Measurements from ENCODE around the gene TIAM2. TPM values are rescaled to one million over a fixed set of nuclear protein-coding genes. Genes with fewer than 3 reads are reported as not detected.

The TIAM2 gene
- total and polyA plus RNA-seq, 8 donors, result 1.1 to 44.2 (median 5.5) TPM

- intact Hi-C loops (cut with DNase I; ENCODE audit: low total_unique reads), result no loop called here
- H3K27me3 ChIP-seq, result no peaks in the 10 kb centered on the region
- H3K27ac ChIP-seq, result no peak overlapping the region
Measured at GRCh38 chr6:155041741-155042279, 46.7 kb downstream of the TIAM2 start.

GRCh38 chr6:155042983-155043382, 47.9 kb downstream of the TIAM2 start:
- DNase-seq, result no peak
- H3K36me3 ChIP-seq, result no peaks in the 10 kb centered on the region
- intact Hi-C loops (cut with DNase I; ENCODE audit: low total_unique reads), result no loop called here
- no peak overlapping the region for H3K4me3 ChIP-seq
- peaks cover 0 to 15% (median 6%) of the 10 kb centered on the region in 4 donors for H3K4me1 ChIP-seq
- TF ChIP-seq POLR2A (IDR thresholded peaks at IDR 0.05) (no peak), POLR2AphosphoS5 (IDR thresholded peaks at IDR 0.05) (no peak), EP300 (IDR thresholded peaks at IDR 0.05) (no peak), CTCF (IDR thresholded peaks at IDR 0.05) (no peak)
- WGBS, 5 donors, result 50 to 77% (median 64%) methylated on average over 2 of the region's 2 CpGs
- no peaks in the 10 kb centered on the region for H3K9me3 ChIP-seq
- no peak overlapping the region for H3K27ac ChIP-seq
- H3K27me3 ChIP-seq, result no peaks in the 10 kb centered on the region

More at GRCh38 chr6:155041741-155042279, 46.7 kb downstream of the TIAM2 start:
- Histone ChIP-seq H3K36me3 (no peaks in the 10 kb centered on the region), H3K4me1 (peaks cover 0 to 15% (median 6%) of the 10 kb centered on the region in 4 donors), H3K9me3 (no peaks in the 10 kb centered on the region), H3K4me3 (no peak overlapping the region)
- 40 to 61% (median 57%) methylated on average over 8 to 12 of the region's 12 CpGs for WGBS, 5 donors
- peak in 1 of 2 donors; percentile 72 for DNase-seq
- no peak for TF ChIP-seq POLR2A (IDR thresholded peaks at IDR 0.05)
- TF ChIP-seq CTCF (IDR thresholded peaks at IDR 0.05), result no peak
- no peak for TF ChIP-seq EP300 (IDR thresholded peaks at IDR 0.05)
- no peak for TF ChIP-seq POLR2AphosphoS5 (IDR thresholded peaks at IDR 0.05)

GRCh38 chr6:155045561-155046404, 50.7 kb downstream of the TIAM2 start:
- no peak for TF ChIP-seq POLR2A (IDR thresholded peaks at IDR 0.05)
- no peak for TF ChIP-seq POLR2AphosphoS5 (IDR thresholded peaks at IDR 0.05)
- no peak for TF ChIP-seq EP300 (IDR thresholded peaks at IDR 0.05)
- no peak for TF ChIP-seq CTCF (IDR thresholded peaks at IDR 0.05)
- no peak for DNase-seq
- H3K27ac ChIP-seq, result no peak overlapping the region
- intact Hi-C loops (cut with DNase I; ENCODE audit: low total_unique reads), result no loop called here
- no peak overlapping the region for H3K4me3 ChIP-seq
- H3K36me3 ChIP-seq, result no peaks in the 10 kb centered on the region
- H3K4me1 ChIP-seq, result peaks cover 0 to 15% (median 6%) of the 10 kb centered on the region in 4 donors
- no peaks in the 10 kb centered on the region for H3K27me3 ChIP-seq
- H3K9me3 ChIP-seq, result no peaks in the 10 kb centered on the region
- WGBS, 5 donors, result 85 to 94% (median 90%) methylated on average over 9 of the region's 9 CpGs

GRCh38 chr6:155047523-155047922, 52.4 kb downstream of the TIAM2 start:
- intact Hi-C loops (cut with DNase I; ENCODE audit: low total_unique reads), result no loop called here
- 71 to 87% (median 77%) methylated on average over 6 to 7 of the region's 7 CpGs for WGBS, 5 donors
- H3K36me3 ChIP-seq, result no peaks in the 10 kb centered on the region
- DNase-seq, result no peak
- no peak overlapping the region for H3K27ac ChIP-seq
- H3K27me3 ChIP-seq, result no peaks in the 10 kb centered on the region
- H3K4me3 ChIP-seq, result no peak overlapping the region
- TF ChIP-seq EP300 (IDR thresholded peaks at IDR 0.05) (no peak), POLR2AphosphoS5 (IDR thresholded peaks at IDR 0.05) (no peak), POLR2A (IDR thresholded peaks at IDR 0.05) (no peak)
- no peaks in the 10 kb centered on the region for H3K9me3 ChIP-seq
- H3K4me1 ChIP-seq, result no peaks in the 10 kb centered on the region
